ENCODE measurements around the gene ZC3HAV1L.
"Not testable (repeated sequence)": the region's sequence is repeated elsewhere in the genome, so short reads cannot be mapped to it uniquely, and the experiment has no call there.

DNA sequence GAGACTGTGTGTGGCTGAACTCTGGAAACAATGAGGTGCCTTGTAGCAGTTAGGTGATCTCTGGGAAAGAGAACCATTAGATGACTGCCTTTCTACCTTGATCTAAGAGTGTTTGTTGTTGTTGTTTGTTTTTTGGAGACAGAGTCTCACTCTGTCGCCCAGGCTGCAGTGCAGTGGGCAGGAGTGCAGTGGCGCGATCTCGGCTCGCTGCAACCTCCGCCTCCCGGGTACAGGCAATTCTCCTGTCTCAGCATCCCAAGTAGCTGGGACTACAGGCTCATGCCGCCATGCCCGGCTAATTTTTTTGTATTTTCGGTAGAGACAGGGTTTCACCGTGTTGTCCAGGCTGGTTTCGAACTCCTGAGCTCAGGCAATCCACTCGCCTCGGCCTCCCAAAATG is 18.8 kb upstream of the ZC3HAV1L start:
- TF ChIP-seq EZH2 (IDR thresholded peaks at IDR 0.05); POLR2AphosphoS5 (IDR thresholded peaks at IDR 0.05; ENCODE audit: borderline replicate concordance, low read depth, low read length); FOXP2 (optimal IDR thresholded peaks at IDR 0.05; ENCODE audit: control extremely low read depth, extremely low read length, insufficient read depth): not testable (repeated sequence)

All from SK-N-MC (cell line).